Measurements from ENCODE around the gene KCNT2. TPM values are rescaled to one million over a fixed set of nuclear protein-coding genes. Genes with fewer than 3 reads are reported as not detected.
"Not testable (repeated sequence)": the region's sequence is repeated elsewhere in the genome, so short reads cannot be mapped to it uniquely, and the experiment has no call there.

Gene KCNT2
- total and polyA plus RNA-seq, 7 donors = 0.64 to 3.1 (median 1.8) TPM

GRCh38 chr1:196515904-196516303 lies 92.3 kb downstream of the KCNT2 start:
- intact Hi-C loops (cut with DNase I) = no loop called here
- Histone ChIP-seq H3K27me3 (no peaks in the 10 kb centered on the region), H3K4me1 (no peaks in the 10 kb centered on the region), H3K4me3 (no peak overlapping the region), H3K27ac (no peak overlapping the region), H3K36me3 (no peaks in the 10 kb centered on the region), H3K9me3 (no peaks in the 10 kb centered on the region)
- DNase-seq = no peak
- TF ChIP-seq POLR2A (IDR thresholded peaks at IDR 0.05) (no peak), EP300 (IDR thresholded peaks at IDR 0.05) (no peak), CTCF (IDR thresholded peaks at IDR 0.05) (no peak), POLR2AphosphoS5 (IDR thresholded peaks at IDR 0.05) (no peak)
- WGBS, 2 donors = 91 to 93% methylated on average over 2 of the region's 2 CpGs

GRCh38 chr1:196513821-196514220 lies 94.4 kb downstream of the KCNT2 start:
- Histone ChIP-seq H3K4me1 (no peaks in the 10 kb centered on the region), H3K4me3 (no peak overlapping the region), H3K27me3 (no peaks in the 10 kb centered on the region), H3K9me3 (no peaks in the 10 kb centered on the region), H3K36me3 (no peaks in the 10 kb centered on the region), H3K27ac (no peak overlapping the region)
- TF ChIP-seq CTCF (IDR thresholded peaks at IDR 0.05) = no peak
- TF ChIP-seq POLR2A (IDR thresholded peaks at IDR 0.05) = no peak
- TF ChIP-seq EP300 (IDR thresholded peaks at IDR 0.05) = no peak
- TF ChIP-seq POLR2AphosphoS5 (IDR thresholded peaks at IDR 0.05) = no peak
- intact Hi-C loops (cut with DNase I) = no loop called here
- 54 to 68% methylated on average over 2 of the region's 2 CpGs for WGBS, 2 donors
- no peak for DNase-seq

- 63 to 77% methylated on average over 1 of the region's 1 CpG for WGBS, 2 donors
- no peak for DNase-seq
Observed at GRCh38 chr1:196510451-196510850, 97.8 kb downstream of the KCNT2 start.

GRCh38 chr1:196504224-196504623 lies 104.0 kb downstream of the KCNT2 start:
- H3K27me3 ChIP-seq; DNase-seq; H3K27ac ChIP-seq; H3K9me3 ChIP-seq; H3K36me3 ChIP-seq; intact Hi-C loops (cut with DNase I); H3K4me3 ChIP-seq; H3K4me1 ChIP-seq: not testable (repeated sequence)
- 92 to 100% methylated on average over 1 of the region's 1 CpG for WGBS, 2 donors

More at GRCh38 chr1:196510451-196510850, 97.8 kb downstream of the KCNT2 start:
- no peak overlapping the region for H3K27ac ChIP-seq
- H3K27me3 ChIP-seq = no peaks in the 10 kb centered on the region
- H3K4me1 ChIP-seq = no peaks in the 10 kb centered on the region
- H3K4me3 ChIP-seq = no peak overlapping the region
- no peaks in the 10 kb centered on the region for H3K36me3 ChIP-seq
- no peak for TF ChIP-seq CTCF (IDR thresholded peaks at IDR 0.05)
- TF ChIP-seq POLR2AphosphoS5 (IDR thresholded peaks at IDR 0.05) = no peak
- no peak for TF ChIP-seq EP300 (IDR thresholded peaks at IDR 0.05)
- TF ChIP-seq POLR2A (IDR thresholded peaks at IDR 0.05) = no peak
- intact Hi-C loops (cut with DNase I) = no loop called here
- no peaks in the 10 kb centered on the region for H3K9me3 ChIP-seq

GRCh38 chr1:196502437-196502836 lies 105.8 kb downstream of the KCNT2 start:
- WGBS, 2 donors = 85 to 90% methylated on average over 2 of the region's 2 CpGs
- Histone ChIP-seq H3K27me3 (no peaks in the 10 kb centered on the region), H3K9me3 (no peaks in the 10 kb centered on the region), H3K4me1 (no peaks in the 10 kb centered on the region), H3K27ac (no peak overlapping the region), H3K36me3 (no peaks in the 10 kb centered on the region), H3K4me3 (no peak overlapping the region)
- DNase-seq = no peak
- intact Hi-C loops (cut with DNase I) = no loop called here
- no peak for TF ChIP-seq EP300 (IDR thresholded peaks at IDR 0.05)
- TF ChIP-seq POLR2AphosphoS5 (IDR thresholded peaks at IDR 0.05) = no peak
- no peak for TF ChIP-seq POLR2A (IDR thresholded peaks at IDR 0.05)
- no peak for TF ChIP-seq CTCF (IDR thresholded peaks at IDR 0.05)

All from sigmoid colon (tissue), 7 donors.